ENCODE data around the gene WNT16. TPM values are rescaled to one million over a fixed set of nuclear protein-coding genes. Genes with fewer than 3 reads are reported as not detected.

The WNT16 gene
- total RNA-seq, 4 donors from 2014 or later, result 12.7 to 23.9 (median 16.2) TPM

- 84 to 87% methylated on average over 4 of the region's 4 CpGs for WGBS, 2 donors
- TF ChIP-seq POLR2A (IDR thresholded peaks at IDR 0.05) (no peak), CTCF (IDR thresholded peaks at IDR 0.05) (no peak)
- intact Hi-C loops (cut with DNase I; ENCODE audit: low total_unique reads), result no loop called here
- no peak for DNase-seq (ENCODE audit: low spot score in 2 of 2)
- H3K4me3 ChIP-seq (ENCODE audit: low read depth, poor library complexity, severe bottlenecking), result no peak overlapping the region
Measured at GRCh38 chr7:121342631-121343030, 13.8 kb downstream of the WNT16 start.

- no peak for DNase-seq (ENCODE audit: low spot score in 2 of 2)
- 76 to 84% methylated on average over 3 of the region's 3 CpGs for WGBS, 2 donors
- intact Hi-C loops (cut with DNase I; ENCODE audit: low total_unique reads), result no loop called here
- no peak overlapping the region for H3K4me3 ChIP-seq (ENCODE audit: low read depth, poor library complexity, severe bottlenecking)
- TF ChIP-seq CTCF (IDR thresholded peaks at IDR 0.05), result no peak
- TF ChIP-seq POLR2A (IDR thresholded peaks at IDR 0.05), result no peak
Measured at GRCh38 chr7:121343302-121343701, 14.5 kb downstream of the WNT16 start.

GRCh38 chr7:121344093-121344492 is 15.3 kb downstream of the WNT16 start:
- intact Hi-C loops (cut with DNase I; ENCODE audit: low total_unique reads), result no loop called here
- no peak for DNase-seq (ENCODE audit: low spot score in 2 of 2)
- TF ChIP-seq CTCF (IDR thresholded peaks at IDR 0.05) (no peak), POLR2A (IDR thresholded peaks at IDR 0.05) (no peak)
- 82% methylated on average over 2 of the region's 2 CpGs for WGBS, 2 donors
- no peak overlapping the region for H3K4me3 ChIP-seq (ENCODE audit: low read depth, poor library complexity, severe bottlenecking)

GRCh38 chr7:121344497-121344896 is 15.7 kb downstream of the WNT16 start:
- no peak for DNase-seq (ENCODE audit: low spot score in 2 of 2)
- intact Hi-C loops (cut with DNase I; ENCODE audit: low total_unique reads), result no loop called here
- TF ChIP-seq POLR2A (IDR thresholded peaks at IDR 0.05) (no peak), CTCF (IDR thresholded peaks at IDR 0.05) (no peak)
- whole genome bisulfite sequencing, 2 donors, result 71 to 77% methylated on average over 1 of the region's 1 CpG
- H3K4me3 ChIP-seq (ENCODE audit: low read depth, poor library complexity, severe bottlenecking), result no peak overlapping the region

- TF ChIP-seq CTCF (IDR thresholded peaks at IDR 0.05), result no peak
- TF ChIP-seq POLR2A (IDR thresholded peaks at IDR 0.05), result no peak
- intact Hi-C loops (cut with DNase I; ENCODE audit: low total_unique reads), result no loop called here
- no peak for DNase-seq (ENCODE audit: low spot score in 2 of 2)
- H3K4me3 ChIP-seq (ENCODE audit: low read depth, poor library complexity, severe bottlenecking), result no peak overlapping the region
Measured at GRCh38 chr7:121351682-121352081, 22.9 kb downstream of the WNT16 start.

GRCh38 chr7:121352323-121352722 is 23.5 kb downstream of the WNT16 start:
- intact Hi-C loops (cut with DNase I; ENCODE audit: low total_unique reads), result no loop called here
- 70 to 78% methylated on average over 3 of the region's 3 CpGs for WGBS, 2 donors

More at GRCh38 chr7:121352323-121352722, 23.5 kb downstream of the WNT16 start:
- H3K4me3 ChIP-seq (ENCODE audit: low read depth, poor library complexity, severe bottlenecking), result no peak overlapping the region
- no peak for DNase-seq (ENCODE audit: low spot score in 2 of 2)
- TF ChIP-seq CTCF (IDR thresholded peaks at IDR 0.05) (no peak), POLR2A (IDR thresholded peaks at IDR 0.05) (no peak)

Measured in lower leg skin (tissue), 4 donors.